Glutamatergic neuron (in vitro differentiated cells): ENCODE measurements around the gene GJA5. TPM values are rescaled to one million over a fixed set of nuclear protein-coding genes. Genes with fewer than 3 reads are reported as not detected.

ENCODE experiments used
- DNase-seq: peaks from one replicate; pipeline ENCODE4 v3.0.0; 2022
- H3K27ac Mint-ChIP-seq: one replicate; pipeline ENCODE4 v1.8.0; 2020; ENCODE audit warnings: mild to moderate bottlenecking, mixed read lengths, inconsistent platforms; ENCODE audit not compliant: unreplicated experiment
- H3K27me3 Mint-ChIP-seq: one replicate; pipeline ENCODE4 v1.8.0; 2020; ENCODE audit warnings: mild to moderate bottlenecking, moderate library complexity, mixed read lengths, inconsistent platforms; ENCODE audit not compliant: unreplicated experiment
- H3K36me3 Mint-ChIP-seq: one replicate; pipeline ENCODE4 v1.8.0; 2020; ENCODE audit warnings: mild to moderate bottlenecking, mixed read lengths, inconsistent platforms; ENCODE audit not compliant: unreplicated experiment
- H3K4me1 Mint-ChIP-seq: one replicate; pipeline ENCODE4 v1.8.0; 2020; ENCODE audit warnings: mild to moderate bottlenecking, low read depth, mixed read lengths, inconsistent platforms; ENCODE audit not compliant: unreplicated experiment
- H3K4me3 Mint-ChIP-seq: one replicate; pipeline ENCODE4 v1.8.0; 2020; ENCODE audit warnings: mild to moderate bottlenecking, mixed read lengths, inconsistent platforms; ENCODE audit not compliant: unreplicated experiment
- H3K9me3 Mint-ChIP-seq: one replicate; pipeline ENCODE4 v1.8.0; 2020; ENCODE audit warnings: mild to moderate bottlenecking, moderate library complexity, mixed read lengths, inconsistent platforms; ENCODE audit not compliant: unreplicated experiment
- total RNA-seq: library from RNA; stranded (reverse); fragmentation: NEBNext Ultra II Directional; extraction: Animal tissue kit (Norgen Biotek cat#: 25700); gene quantifications from one replicate; pipeline ENCODE4 v1.2.1, GENCODE V29; 2021; ENCODE audit not compliant: unreplicated experiment
- TF ChIP-seq, protein P1 (sequence below): fragments of 200-600 bp; sonication (generic); IDR thresholded peaks from one replicate; pipeline ENCODE4 v1.5.0; 2021; ENCODE audit not compliant: partially characterized antibody, unreplicated experiment

GJA5 gene
- total RNA-seq, 1 donor from 2014 or later = not detected

DNA sequence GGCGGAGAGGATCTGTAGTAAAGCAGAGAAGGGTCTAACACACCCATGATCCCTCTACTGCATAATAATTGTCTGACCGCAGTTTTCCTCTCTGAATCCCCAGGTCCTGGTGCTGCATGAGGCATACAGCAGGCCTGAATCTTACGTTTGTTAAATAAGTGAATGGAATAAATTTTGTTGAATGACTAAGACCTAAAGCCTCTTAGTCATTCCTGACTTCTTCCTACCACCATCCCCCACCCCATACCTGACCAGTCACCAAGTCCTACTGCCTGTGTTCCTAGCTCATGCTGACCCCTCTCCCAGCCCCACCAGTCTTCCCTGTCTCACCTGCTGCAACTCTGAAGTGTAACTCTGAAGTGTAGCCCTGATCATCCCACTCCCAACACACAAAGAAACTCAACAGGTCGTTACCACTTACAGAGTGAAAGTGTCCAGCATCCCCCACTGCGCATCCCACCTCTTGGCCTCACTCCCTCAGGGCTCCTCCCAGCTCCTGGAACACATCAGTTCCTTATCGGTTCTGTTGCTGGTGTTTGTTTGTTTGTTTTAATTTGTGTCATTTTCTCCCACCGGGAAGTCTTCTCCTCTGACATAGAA lies 9.7 kb downstream of the GJA5 start:
- H3K27me3 Mint-ChIP-seq = no peaks in the 10 kb centered on the region
- no peak overlapping the region for H3K27ac Mint-ChIP-seq
- no peaks in the 10 kb centered on the region for H3K9me3 Mint-ChIP-seq
- peaks cover 4% of the 10 kb centered on the region for H3K4me1 Mint-ChIP-seq
- no peaks in the 10 kb centered on the region for H3K36me3 Mint-ChIP-seq
- no peak overlapping the region for H3K4me3 Mint-ChIP-seq
- TF ChIP-seq, protein P1, sequence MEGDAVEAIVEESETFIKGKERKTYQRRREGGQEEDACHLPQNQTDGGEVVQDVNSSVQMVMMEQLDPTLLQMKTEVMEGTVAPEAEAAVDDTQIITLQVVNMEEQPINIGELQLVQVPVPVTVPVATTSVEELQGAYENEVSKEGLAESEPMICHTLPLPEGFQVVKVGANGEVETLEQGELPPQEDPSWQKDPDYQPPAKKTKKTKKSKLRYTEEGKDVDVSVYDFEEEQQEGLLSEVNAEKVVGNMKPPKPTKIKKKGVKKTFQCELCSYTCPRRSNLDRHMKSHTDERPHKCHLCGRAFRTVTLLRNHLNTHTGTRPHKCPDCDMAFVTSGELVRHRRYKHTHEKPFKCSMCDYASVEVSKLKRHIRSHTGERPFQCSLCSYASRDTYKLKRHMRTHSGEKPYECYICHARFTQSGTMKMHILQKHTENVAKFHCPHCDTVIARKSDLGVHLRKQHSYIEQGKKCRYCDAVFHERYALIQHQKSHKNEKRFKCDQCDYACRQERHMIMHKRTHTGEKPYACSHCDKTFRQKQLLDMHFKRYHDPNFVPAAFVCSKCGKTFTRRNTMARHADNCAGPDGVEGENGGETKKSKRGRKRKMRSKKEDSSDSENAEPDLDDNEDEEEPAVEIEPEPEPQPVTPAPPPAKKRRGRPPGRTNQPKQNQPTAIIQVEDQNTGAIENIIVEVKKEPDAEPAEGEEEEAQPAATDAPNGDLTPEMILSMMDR = no peak
- no peak for DNase-seq

DNA sequence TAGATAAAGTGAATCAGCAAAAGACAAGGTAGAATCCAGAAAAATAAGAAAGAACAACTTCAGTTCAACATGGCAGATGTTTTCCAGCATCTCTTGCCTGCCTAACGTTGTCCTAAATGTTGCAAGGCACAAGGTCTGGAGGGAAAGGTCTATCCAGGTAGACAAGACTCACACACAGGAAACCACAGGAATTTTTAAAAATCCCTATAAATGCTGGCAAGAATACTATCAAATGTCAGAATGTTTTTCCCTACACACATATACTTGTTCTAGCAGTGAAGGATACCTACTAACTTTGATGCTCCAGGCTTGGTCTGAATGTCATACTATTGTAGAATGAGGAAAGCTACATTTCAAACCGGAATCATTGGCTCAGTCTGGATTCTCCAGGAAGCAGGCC lies 10.6 kb downstream of the GJA5 start:
- Mint-ChIP-seq H3K27ac (no peak overlapping the region), H3K4me1 (peaks cover 4% of the 10 kb centered on the region), H3K36me3 (no peaks in the 10 kb centered on the region), H3K27me3 (no peaks in the 10 kb centered on the region), H3K9me3 (no peaks in the 10 kb centered on the region), H3K4me3 (no peak overlapping the region)
- TF ChIP-seq, protein P1 = no peak
- no peak for DNase-seq

DNA sequence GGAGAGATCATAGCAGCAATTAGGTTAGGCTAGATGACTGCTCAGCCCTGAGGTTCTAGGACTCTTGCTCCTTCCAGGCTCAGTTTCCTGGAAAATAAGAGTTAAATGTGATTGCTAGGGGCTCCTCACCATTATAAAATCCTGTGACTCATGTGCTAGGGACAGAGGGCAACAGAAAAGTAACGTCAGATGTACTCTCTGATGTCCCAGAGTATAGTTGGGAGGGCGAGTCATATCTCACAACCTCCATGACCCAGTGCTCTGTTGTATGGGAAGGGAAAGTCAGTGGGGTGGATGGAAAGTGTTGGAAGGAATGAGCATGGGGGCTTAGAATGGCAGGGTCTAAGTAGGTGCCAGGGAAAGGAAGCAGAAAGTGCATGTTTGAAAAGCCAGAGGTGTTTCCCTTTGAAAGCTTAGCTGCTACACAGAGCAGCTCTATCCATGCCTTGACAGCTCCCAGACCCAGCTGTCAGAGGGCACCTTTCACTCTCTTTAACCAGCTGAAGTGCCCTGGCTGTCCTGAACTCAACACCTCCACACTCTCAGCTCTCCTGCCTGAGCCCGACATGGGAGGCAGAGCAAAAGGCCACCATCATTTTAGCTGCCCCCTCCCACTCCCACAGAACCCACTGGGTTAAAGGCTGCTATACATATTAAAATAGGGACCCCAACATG lies 11.6 kb downstream of the GJA5 start:
- no peak for DNase-seq
- Mint-ChIP-seq H3K4me1 (peaks cover 4% of the 10 kb centered on the region), H3K9me3 (no peaks in the 10 kb centered on the region), H3K36me3 (no peaks in the 10 kb centered on the region), H3K27me3 (no peaks in the 10 kb centered on the region), H3K27ac (no peak overlapping the region), H3K4me3 (no peak overlapping the region)
- TF ChIP-seq, protein P1 = no peak

DNA sequence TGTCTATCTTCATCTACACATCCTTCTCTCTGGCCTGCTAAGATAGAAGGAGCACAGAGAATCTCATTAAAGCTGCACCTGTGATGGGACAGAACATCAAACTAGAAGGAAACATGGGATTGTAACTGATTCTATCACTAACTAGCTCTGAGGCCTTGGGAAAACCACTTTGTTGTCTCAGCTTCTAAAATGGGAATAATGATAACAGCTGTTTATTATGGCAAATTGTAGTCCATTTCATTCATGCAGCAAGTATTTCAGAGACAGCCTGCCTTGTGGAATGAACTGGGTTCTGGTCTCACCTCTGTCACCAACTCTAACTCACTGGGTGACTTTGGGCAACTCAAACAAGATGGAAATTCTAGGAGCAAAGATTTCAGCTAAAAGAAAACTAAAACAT lies 12.4 kb downstream of the GJA5 start:
- H3K27ac Mint-ChIP-seq = no peak overlapping the region
- DNase-seq = no peak

DNA sequence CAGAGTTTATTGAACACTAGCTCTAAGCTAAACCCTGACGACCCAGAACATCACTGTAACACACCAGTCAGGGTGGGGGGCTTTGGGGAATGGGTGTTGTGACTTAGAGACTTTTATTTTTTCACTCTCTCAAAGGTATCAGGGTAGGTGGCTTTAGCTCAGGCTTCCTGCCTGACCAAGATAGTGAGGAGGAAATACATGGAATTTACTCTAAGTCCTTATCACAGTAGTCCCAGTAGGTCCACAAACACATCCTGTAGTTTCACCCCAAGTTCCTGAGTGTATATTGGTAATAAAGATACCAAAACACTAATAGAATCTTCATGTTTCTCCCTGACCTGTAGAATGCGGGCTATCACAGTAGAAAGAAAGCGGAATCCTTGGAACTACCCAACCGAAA lies 15.1 kb downstream of the GJA5 start:
- H3K27ac Mint-ChIP-seq = no peak overlapping the region
- no peaks in the 10 kb centered on the region for H3K4me1 Mint-ChIP-seq
- TF ChIP-seq, protein P1 = no peak
- H3K9me3 Mint-ChIP-seq = no peaks in the 10 kb centered on the region
- no peak overlapping the region for H3K4me3 Mint-ChIP-seq
- no peak for DNase-seq
- H3K36me3 Mint-ChIP-seq = no peaks in the 10 kb centered on the region
- no peaks in the 10 kb centered on the region for H3K27me3 Mint-ChIP-seq

More for the DNA sequence above, 12.4 kb downstream of the GJA5 start:
- peaks cover 4% of the 10 kb centered on the region for H3K4me1 Mint-ChIP-seq
- no peak overlapping the region for H3K4me3 Mint-ChIP-seq
- no peaks in the 10 kb centered on the region for H3K9me3 Mint-ChIP-seq
- no peaks in the 10 kb centered on the region for H3K27me3 Mint-ChIP-seq
- TF ChIP-seq, protein P1 = no peak
- no peaks in the 10 kb centered on the region for H3K36me3 Mint-ChIP-seq
